NCI-H2227 (cell line): Measurements from ENCODE around the gene DENND6B.
"Not testable (repeated sequence)": the region's sequence is repeated elsewhere in the genome, so short reads cannot be mapped to it uniquely, and the experiment has no call there.

ENCODE experiments used
- DNase-seq: peaks from one replicate; lab custom pipeline; 2025; ENCODE audit not compliant: unreplicated experiment; lab: John Stamatoyannopoulos, UW

DENND6B gene

GRCh38 chr22:50273781-50274180 lies 53.0 kb downstream of the DENND6B start:
- DNase-seq: not testable (repeated sequence)

GRCh38 chr22:50273352-50273751 lies 53.5 kb downstream of the DENND6B start:
- DNase-seq: not testable (repeated sequence)

DNA sequence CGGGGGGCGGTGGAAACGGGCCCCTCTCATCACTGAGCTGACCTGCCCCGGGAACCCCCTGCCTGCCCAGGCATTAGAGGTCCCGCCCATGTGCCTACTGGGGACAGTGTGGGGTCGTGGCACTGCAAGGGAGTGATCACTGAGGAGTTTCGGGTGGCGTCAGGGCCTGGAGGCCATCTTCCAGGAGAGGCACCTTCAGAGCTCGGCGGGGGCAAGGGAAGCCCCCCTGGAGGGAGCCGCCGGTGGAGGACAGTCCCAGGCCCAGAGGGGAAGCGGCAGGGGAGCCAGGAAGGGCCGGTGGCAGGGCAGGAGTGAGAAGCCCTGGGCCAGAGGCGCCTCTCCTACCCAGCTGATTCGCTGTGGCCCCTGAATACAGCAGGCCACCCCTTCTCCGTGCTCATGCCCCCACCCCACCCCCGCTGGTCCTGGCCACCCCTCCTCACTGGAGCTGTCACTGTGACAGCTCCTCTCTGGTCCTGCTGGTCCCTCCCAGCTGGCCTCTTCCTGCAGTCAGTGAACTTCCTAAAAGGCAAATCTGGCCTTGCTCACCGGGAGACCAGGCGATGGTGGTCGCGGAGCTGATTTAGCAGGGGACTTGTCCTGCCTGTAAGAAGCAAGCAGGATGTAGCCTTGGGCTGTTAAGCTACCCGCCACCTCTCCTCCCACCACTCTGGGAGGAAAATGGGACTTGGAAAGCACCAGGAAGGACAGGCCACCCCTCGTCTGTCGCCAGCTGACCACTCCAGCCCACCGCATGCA lies 54.6 kb downstream of the DENND6B start:
- peak; percentile 46 for DNase-seq

- peak; percentile 87 for DNase-seq
Observed at GRCh38 chr22:50271519-50271970, 55.3 kb downstream of the DENND6B start.

GRCh38 chr22:50270666-50271394 lies 56.0 kb downstream of the DENND6B start:
- DNase-seq: no peak

- peak; percentile 80 for DNase-seq
Observed at GRCh38 chr22:50269970-50270665, 56.7 kb downstream of the DENND6B start, which contains the start of gene MAPK11. Gene MAPK11 (minus strand): TSS chr22:50270380. CDS start chr22:50270292, 88 bp downstream.

DNA sequence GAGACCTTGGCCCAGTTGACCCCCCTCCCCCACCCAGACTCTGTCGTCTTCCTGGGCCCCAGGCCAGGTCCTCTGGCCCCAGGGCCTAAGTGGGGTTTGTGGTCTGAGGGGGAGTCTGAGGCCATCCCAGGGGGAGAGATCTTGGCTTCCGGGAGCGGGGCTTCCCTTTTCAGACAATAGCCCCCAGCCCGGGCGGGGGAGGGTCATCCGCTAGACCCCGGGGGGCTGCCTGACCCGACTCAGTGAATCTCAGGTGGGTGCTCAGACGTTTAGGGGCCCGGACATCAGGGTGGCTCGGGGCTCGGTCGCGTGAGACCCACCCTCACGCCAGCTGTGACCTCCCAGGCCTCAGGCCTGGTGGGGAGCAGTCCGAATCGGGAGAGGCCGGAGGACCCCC lies 57.2 kb downstream of the DENND6B start:
- no peak for DNase-seq

GRCh38 chr22:50268655-50269113 lies 58.1 kb downstream of the DENND6B start:
- no peak for DNase-seq

- DNase-seq: no peak
Observed at GRCh38 chr22:50267591-50268390, 59.0 kb downstream of the DENND6B start.

DNA sequence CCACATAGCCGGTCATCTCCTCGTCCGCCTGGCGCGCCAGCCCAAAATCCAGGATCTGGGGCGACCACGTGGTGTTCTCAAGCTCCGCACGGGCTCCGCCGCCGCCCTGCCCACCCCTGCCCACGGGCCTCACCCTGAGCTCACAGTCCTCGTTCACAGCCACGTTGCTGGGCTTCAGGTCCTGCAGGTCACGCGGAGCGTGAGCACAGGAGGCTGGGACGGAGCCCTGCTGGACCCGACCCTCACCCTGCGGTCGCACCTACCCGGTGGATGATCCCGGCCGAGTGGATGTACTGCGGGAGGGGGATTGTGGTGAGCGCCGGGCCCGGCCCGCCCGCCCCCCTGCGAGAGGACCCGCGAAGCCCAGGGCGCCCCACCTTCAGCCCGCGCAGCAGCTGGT lies 59.8 kb downstream of the DENND6B start:
- no peak for DNase-seq

DNA sequence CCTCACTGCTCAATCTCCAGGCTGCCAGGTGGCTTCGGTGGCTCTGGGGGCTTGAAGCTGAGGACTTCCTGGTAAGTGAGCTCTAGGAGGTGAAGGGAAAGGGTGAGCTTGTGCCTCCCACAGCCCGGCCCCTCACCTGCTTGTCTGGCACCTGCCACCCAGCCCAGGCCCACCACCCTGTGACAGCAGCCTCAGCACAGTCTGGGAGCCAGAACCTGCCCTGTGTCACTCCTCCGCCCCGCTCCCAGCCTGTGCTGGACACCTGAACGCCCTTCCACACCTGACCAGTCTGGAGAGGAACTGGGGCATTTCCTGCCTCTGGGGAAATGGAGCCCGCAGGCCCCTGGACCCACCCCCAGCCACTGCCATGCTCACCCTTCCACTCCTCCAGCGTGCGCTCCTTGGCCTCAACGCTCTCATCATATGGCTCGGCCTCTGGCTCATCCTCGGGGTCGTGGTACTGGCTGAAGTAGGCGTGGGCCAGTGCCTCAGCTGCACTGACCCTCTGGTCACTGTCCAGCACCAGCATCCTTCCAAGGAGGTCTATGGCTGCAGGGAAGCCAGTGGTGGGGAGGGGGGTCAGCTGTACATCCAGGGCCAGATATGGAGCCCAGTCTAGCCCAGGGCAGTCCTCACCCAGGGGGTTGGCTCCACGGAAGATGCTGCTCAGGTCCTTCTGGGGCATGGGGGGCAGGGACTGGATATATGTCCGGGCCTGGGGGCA lies 61.7 kb downstream of the DENND6B start:
- DNase-seq: no peak

- DNase-seq: no peak
Observed at GRCh38 chr22:50264104-50264745, 62.6 kb downstream of the DENND6B start.

DNA sequence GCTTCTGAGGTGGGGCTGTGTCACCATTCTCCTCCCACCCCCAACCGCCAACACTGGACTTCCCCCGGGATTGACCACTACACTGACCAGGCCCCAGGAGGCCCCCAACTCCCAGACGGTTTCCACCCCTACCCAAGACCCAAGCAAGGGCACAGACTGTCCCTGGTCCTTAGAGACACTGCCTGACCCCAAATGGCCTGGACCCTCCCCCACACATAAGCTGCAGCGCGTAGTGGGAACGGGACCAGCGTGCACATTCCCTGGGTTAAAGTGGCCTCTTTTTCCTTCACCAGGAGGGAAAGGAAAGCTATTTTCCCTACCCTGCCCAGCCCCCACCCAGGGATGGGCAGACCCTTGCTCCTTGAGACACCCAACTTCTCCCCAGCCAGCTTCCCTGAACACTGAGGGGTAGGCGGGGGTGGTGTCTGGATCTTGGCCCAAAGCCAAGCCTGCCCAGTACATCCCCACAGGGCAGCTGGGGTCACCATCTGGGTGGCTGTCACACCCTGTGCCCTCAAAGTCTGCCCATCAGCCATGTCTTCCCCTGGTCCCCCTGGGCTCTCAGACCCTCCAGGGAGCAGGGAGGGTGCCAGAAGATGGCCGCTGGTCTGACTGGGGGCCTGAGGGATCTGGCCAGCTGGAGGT lies 63.7 kb downstream of the DENND6B start:
- DNase-seq: no peak

DNA sequence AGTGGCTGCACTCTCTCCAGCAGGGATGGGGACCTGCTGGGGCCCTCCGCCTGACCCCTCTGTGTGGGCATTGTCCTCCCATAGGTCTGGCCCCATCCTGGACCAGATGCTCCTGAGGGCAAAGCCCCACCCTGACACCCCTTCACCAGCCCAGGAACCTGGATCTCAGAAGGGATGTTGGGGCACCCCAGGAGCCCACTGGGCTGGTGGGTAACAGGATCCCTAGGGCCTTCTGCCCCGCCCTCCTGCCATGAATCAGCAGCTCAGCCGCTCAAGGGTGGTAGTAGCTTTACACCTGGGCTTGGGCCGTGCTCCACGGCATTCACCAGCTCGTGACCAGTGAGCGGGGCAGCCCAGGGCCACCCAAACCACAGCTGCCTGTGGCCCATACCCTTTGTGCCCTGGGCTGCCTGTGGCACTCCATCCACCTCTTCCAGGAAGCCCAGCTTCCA lies 64.3 kb downstream of the DENND6B start:
- no peak for DNase-seq

- peak; percentile 65 for DNase-seq
Observed at GRCh38 chr22:50261615-50262459, 65.0 kb downstream of the DENND6B start, which contains the start of gene MAPK12. Gene MAPK12 (minus strand): TSS chr22:50261683. CDS start chr22:50261509, 174 bp downstream.

DNA sequence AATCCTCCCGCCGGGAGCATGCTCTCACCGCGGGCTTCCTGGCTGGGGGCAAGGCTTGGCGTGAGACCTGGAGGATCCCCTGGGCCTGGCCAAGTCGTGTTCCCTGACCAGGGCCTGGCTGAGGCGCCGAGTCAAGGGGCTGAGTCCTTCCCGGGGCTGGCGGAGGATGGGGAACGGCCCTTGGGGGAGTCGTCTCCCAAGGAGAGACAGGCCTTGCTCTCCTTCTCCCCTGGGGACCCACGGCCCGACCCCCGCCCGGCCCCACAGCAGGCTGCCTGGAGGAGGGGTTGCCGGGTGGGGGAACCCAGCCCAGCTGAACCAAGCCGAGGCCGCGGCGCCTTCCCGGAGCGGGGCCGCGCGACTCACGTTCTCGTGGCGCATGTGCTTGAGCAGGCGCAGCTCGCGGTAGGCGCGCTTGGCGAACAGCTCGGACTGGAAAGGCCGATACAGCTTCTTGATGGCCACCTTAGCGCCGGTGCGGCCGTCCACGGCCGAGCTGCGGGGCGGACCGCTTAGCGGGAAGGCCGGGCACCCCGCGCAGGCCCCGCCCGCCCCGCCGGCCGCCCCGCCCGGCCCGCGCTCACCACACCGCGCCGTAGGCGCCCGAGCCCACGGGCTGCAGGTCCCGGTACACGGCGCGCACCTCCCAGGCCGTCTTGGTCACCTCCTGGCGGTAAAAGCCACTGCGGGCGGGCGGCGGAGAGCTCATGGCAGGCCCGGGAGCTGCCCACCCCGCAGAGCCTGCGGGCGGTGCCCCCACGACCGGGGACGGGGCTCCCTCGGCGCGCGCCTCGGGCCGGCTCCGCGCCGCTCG lies 65.8 kb downstream of the DENND6B start:
- DNase-seq: peak; percentile 64

DNA sequence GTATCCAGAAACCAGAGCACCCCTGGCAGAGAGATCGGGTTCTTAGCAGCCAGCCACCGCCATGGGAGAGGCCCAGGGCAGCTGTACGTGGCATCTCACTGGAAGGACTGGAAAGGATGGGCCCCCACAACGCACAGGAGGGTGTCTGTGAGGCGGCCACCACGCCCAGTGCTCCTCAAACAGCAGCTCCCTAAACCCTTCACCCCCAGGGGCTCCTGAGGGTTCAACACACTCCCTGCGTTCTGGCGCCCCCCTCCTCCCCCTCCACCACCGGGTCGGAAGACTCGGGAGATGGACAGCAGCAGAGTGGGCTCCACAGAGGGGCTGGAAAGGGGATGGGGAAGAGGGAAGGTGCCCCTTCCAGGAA lies 66.4 kb downstream of the DENND6B start:
- DNase-seq: no peak
